Thoracic aorta (tissue), 2 donors: ENCODE results near the gene ARID3A. TPM values are rescaled to one million over a fixed set of nuclear protein-coding genes. Genes with fewer than 3 reads are reported as not detected.

Experiments used
- ATAC-seq: fragments of 150-250 bp; one replicate; pipeline ENCODE4 v1.8.0; 2017; ENCODE audit warnings: low read depth; ENCODE audit not compliant: insufficient number of reproducible peaks, low FRiP score
- DNase-seq: peaks from one replicate; pipeline ENCODE4 v3.0.0-alpha.2; 2020; ENCODE audit warnings: low spot score
- H3K27ac ChIP-seq, 2 donors: fragments of 200-600 bp; sonication (generic); 1 replicate in 1 of 2; 2 replicates in 1 of 2; pipeline ENCODE4 v1.5.1; 2016; ENCODE audit warnings: mild to moderate bottlenecking in 2 of 2, moderate library complexity in 2 of 2
- H3K27me3 ChIP-seq: fragments of 200-600 bp; sonication (generic); replicated peaks from 2 replicates; pipeline ENCODE4 v1.6.0; 2016; ENCODE audit warnings: mild to moderate bottlenecking; ENCODE audit not compliant: insufficient read depth
- H3K36me3 ChIP-seq: fragments of 200-600 bp; sonication (generic); one replicate; pipeline ENCODE4 v1.5.1; 2016
- H3K4me1 ChIP-seq, 2 donors: fragments of 200-600 bp; sonication (generic); 1 replicate in 1 of 2; 2 replicates in 1 of 2; pipeline versions ENCODE4 v1.5.1 to v1.6.0; 2016; ENCODE audit warnings: low read depth in 2 of 2, mild to moderate bottlenecking in 1 of 2; ENCODE audit not compliant: control insufficient read depth in 1 of 2
- H3K4me3 ChIP-seq: fragments of 200-600 bp; sonication (generic); 2 replicates; pipeline ENCODE4 v1.5.1; 2016; ENCODE audit warnings: mild to moderate bottlenecking
- H3K9me3 ChIP-seq: fragments of 200-600 bp; sonication (generic); 2 replicates; pipeline ENCODE4 v1.5.1; 2016
- CTCF ChIP-seq: fragments of 200-600 bp; sonication (generic); IDR thresholded peaks from one replicate; pipeline ENCODE4 v1.5.1; 2019; ENCODE audit warnings: antibody characterized with exemption
- total RNA-seq, 2 donors: library from RNA; depleted of rRNA; stranded (reverse); fragments of >200 nt; gene quantifications; one replicate each; pipeline versions ENCODE4 v1.1.0 to v1.2.3, GENCODE V29; 2016

Gene ARID3A
- total RNA-seq, 2 donors from 2014 or later: 3.3 to 11.2 TPM

- H3K9me3 ChIP-seq: no peaks in the 10 kb centered on the region
- TF ChIP-seq CTCF: peak; percentile 32
- H3K4me3 ChIP-seq: peak within 1 kb of the TSS; percentile 37
- peaks cover 0 to 3% of the 10 kb centered on the region in 2 donors for H3K4me1 ChIP-seq
- no peak within 1 kb of the TSS for H3K27ac ChIP-seq
- H3K27me3 ChIP-seq: peaks cover 7% of the 10 kb centered on the region
- no peak for DNase-seq
- ATAC-seq: no peak
- H3K36me3 ChIP-seq: no peaks in the 10 kb centered on the region
These were observed 74.3 kb downstream of the ARID3A start, which contains the start of gene GRIN3B for GRCh38 chr19:1000095-1000494. TSS of gene GRIN3B (plus strand) at chr19:1000419. CDS start at chr19:1000438, 19 bp downstream.

GRCh38 chr19:1000591-1001537 lies 75.0 kb downstream of the ARID3A start:
- peaks cover 7% of the 10 kb centered on the region for H3K27me3 ChIP-seq
- TF ChIP-seq CTCF: no peak
- no peak for DNase-seq
- no peaks in the 10 kb centered on the region for H3K36me3 ChIP-seq
- ATAC-seq: no peak
- H3K4me3 ChIP-seq: peak overlapping the region; percentile 32
- no peaks in the 10 kb centered on the region for H3K9me3 ChIP-seq
- no peak overlapping the region for H3K27ac ChIP-seq
- H3K4me1 ChIP-seq: peaks cover 0 to 3% of the 10 kb centered on the region in 2 donors

GRCh38 chr19:1001538-1002166 lies 75.8 kb downstream of the ARID3A start:
- ATAC-seq (no peak), DNase-seq (no peak)
- Histone ChIP-seq H3K4me1 (peaks cover 0 to 3% of the 10 kb centered on the region in 2 donors), H3K4me3 (peak overlapping the region; percentile 32), H3K36me3 (no peaks in the 10 kb centered on the region), H3K27me3 (peaks cover 7% of the 10 kb centered on the region), H3K27ac (no peak overlapping the region), H3K9me3 (no peaks in the 10 kb centered on the region)
- TF ChIP-seq CTCF: peak; percentile 91

GRCh38 chr19:1002600-1002999 lies 76.8 kb downstream of the ARID3A start:
- Histone ChIP-seq H3K4me3 (no peak overlapping the region), H3K27ac (no peak overlapping the region), H3K9me3 (no peaks in the 10 kb centered on the region), H3K4me1 (peaks cover 0 to 3% of the 10 kb centered on the region in 2 donors), H3K36me3 (no peaks in the 10 kb centered on the region), H3K27me3 (peaks cover 7% of the 10 kb centered on the region)
- ATAC-seq (no peak), DNase-seq (no peak)
- TF ChIP-seq CTCF: no peak

- Histone ChIP-seq H3K9me3 (no peaks in the 10 kb centered on the region), H3K27me3 (peaks cover 7% of the 10 kb centered on the region), H3K4me1 (peaks cover 0 to 3% of the 10 kb centered on the region in 2 donors), H3K36me3 (no peaks in the 10 kb centered on the region), H3K27ac (no peak overlapping the region), H3K4me3 (no peak overlapping the region)
- ATAC-seq: no peak
- no peak for DNase-seq
- TF ChIP-seq CTCF: no peak
These were observed 77.4 kb downstream of the ARID3A start for GRCh38 chr19:1003283-1003682.
